ENCODE measurements around the gene IMP4.

The IMP4 gene

DNA sequence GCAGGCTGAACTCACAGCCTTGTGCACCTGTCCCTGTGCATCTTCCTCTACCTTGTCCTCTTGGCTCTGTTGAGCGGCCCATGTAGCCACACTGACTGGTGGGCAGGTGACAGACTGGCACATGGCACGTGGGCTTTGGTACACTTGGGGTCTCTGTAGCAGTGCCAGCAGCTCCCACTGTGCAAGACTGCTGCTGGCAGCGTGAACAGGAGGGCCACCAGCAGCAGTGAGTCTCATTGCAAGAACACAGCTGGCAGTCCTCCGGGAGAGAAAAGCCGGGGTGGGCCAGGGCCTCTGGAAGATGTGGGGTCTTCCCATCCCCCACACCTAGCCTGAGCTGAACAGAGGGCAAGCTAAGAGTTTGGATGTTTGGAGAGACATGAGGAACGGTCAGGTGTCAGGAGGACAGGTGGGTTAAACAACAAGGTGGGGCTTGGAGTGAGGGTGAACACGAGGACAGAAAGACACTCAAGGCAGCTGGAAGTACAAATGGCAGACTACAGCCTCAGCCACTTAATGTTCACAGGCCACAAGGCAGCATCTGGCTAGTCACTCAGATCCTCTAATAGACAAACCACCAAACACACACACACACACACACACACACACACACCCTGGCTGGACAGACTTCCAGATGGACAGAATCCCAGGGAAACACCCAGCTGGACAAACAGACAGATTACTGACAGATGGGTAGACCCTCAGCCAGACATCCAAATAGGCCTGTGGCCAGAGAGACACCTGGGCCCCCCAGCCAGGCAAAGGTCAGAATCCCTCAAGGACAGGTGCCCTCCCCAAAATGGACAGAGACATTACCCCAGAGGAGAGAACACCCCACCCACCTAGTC lies 10.8 kb downstream of the IMP4 start:
- Histone ChIP-seq H3K4me3 (ENCODE audit: low read length) (no peak overlapping the region), H3K4me1 (ENCODE audit: control insufficient read depth, insufficient read depth, low read length) (peaks cover 7% of the 10 kb centered on the region), H3K27ac (ENCODE audit: low read depth, low read length) (no peak overlapping the region), H3K36me3 (ENCODE audit: control insufficient read depth, insufficient read depth, low read length) (peaks cover under 1% of the 10 kb centered on the region), H3K9ac (ENCODE audit: low read length) (no peak overlapping the region), H3K27me3 (ENCODE audit: control insufficient read depth, insufficient read depth, low read length) (no peaks in the 10 kb centered on the region)

DNA sequence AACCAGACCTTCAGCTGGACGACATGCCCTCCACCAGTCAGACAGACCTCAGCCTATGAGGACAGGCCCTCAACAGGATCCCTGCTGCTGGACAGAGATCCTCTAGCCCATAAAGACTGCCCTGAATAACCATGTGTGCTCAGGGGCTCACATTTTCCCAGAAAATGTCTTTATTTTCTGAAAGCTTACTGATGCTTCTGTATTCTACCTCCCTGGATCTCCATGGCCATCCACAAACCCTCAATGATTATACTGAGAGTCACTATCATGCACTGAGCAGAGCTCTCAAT lies 11.4 kb downstream of the IMP4 start:
- peaks cover 7% of the 10 kb centered on the region for H3K4me1 ChIP-seq (ENCODE audit: control insufficient read depth, insufficient read depth, low read length)
- H3K9ac ChIP-seq (ENCODE audit: low read length), result no peak overlapping the region
- H3K36me3 ChIP-seq (ENCODE audit: control insufficient read depth, insufficient read depth, low read length), result no peaks in the 10 kb centered on the region
- H3K4me3 ChIP-seq (ENCODE audit: low read length), result no peak overlapping the region
- H3K27me3 ChIP-seq (ENCODE audit: control insufficient read depth, insufficient read depth, low read length), result no peaks in the 10 kb centered on the region
- H3K27ac ChIP-seq (ENCODE audit: low read depth, low read length), result no peak overlapping the region

GRCh38 chr2:130355172-130355577 lies 12.5 kb downstream of the IMP4 start:
- peak overlapping the region; percentile 65 for H3K9ac ChIP-seq (ENCODE audit: low read length)
- H3K4me3 ChIP-seq (ENCODE audit: low read length), result peak overlapping the region; percentile 92
- no peaks in the 10 kb centered on the region for H3K36me3 ChIP-seq (ENCODE audit: control insufficient read depth, insufficient read depth, low read length)
- H3K4me1 ChIP-seq (ENCODE audit: control insufficient read depth, insufficient read depth, low read length), result peaks cover 7% of the 10 kb centered on the region
- no peak overlapping the region for H3K27ac ChIP-seq (ENCODE audit: low read depth, low read length)
- H3K27me3 ChIP-seq (ENCODE audit: control insufficient read depth, insufficient read depth, low read length), result no peaks in the 10 kb centered on the region

DNA sequence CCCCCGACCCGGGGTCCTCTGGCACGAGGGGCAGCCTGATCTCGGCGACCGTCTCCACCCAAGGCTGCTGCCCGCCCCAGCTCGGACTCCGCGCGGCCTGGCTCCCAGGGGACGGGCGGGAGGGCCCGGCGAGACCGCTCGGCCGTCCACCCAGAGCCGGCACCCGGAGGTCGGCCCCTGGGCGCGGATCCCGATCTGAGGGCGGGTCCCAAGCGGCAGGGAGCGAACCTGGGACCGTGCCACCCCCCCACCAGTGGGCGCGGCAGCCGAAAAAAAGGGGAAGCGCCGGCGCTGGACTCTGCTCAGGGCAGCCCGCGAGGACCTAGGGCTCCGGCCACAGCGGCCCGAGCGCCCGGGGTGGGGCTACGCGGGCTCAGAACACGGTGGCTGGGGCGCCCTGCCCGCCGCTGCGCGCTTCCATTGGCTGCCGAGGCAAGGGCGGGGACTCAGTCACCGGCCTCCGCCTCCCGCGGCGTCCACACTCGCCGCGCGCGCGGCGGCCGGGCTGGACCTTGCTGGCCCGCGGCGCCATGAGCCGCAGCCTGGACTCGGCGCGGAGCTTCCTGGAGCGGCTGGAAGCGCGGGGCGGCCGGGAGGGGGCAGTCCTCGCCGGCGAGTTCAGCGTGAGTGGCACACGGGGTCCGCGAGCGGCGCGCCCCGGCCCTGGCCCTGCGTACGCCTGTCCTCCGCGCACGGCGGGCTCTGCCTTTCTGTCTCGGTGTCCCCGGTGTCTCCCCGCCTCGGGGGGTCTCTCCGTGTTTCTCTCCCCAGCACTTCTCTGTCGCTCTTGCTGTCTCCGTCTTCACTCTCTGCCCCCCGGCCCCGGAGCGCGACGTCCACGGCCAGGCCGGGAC lies 13.1 kb downstream of the IMP4 start, which contains the start of gene PTPN18:
PTPN18 (plus strand) TSS at position 479 of the 854 bp plus-strand sequence; CDS start at position 531, 52 bp downstream.
- Histone ChIP-seq H3K27ac (ENCODE audit: low read depth, low read length) (peak within 1 kb of the TSS; percentile 43), H3K4me3 (ENCODE audit: low read length) (peak within 1 kb of the TSS; percentile 92), H3K9ac (ENCODE audit: low read length) (peak within 1 kb of the TSS; percentile 65), H3K36me3 (ENCODE audit: control insufficient read depth, insufficient read depth, low read length) (no peaks in the 10 kb centered on the region), H3K27me3 (ENCODE audit: control insufficient read depth, insufficient read depth, low read length) (no peaks in the 10 kb centered on the region), H3K4me1 (ENCODE audit: control insufficient read depth, insufficient read depth, low read length) (peaks cover 7% of the 10 kb centered on the region)

- Histone ChIP-seq H3K4me3 (ENCODE audit: low read length) (no peak overlapping the region), H3K27me3 (ENCODE audit: control insufficient read depth, insufficient read depth, low read length) (no peaks in the 10 kb centered on the region), H3K36me3 (ENCODE audit: control insufficient read depth, insufficient read depth, low read length) (no peaks in the 10 kb centered on the region), H3K27ac (ENCODE audit: low read depth, low read length) (no peak overlapping the region), H3K9ac (ENCODE audit: low read length) (no peak overlapping the region), H3K4me1 (ENCODE audit: control insufficient read depth, insufficient read depth, low read length) (peaks cover 7% of the 10 kb centered on the region)
Observed at GRCh38 chr2:130357864-130358263, 15.2 kb downstream of the IMP4 start.

DNA sequence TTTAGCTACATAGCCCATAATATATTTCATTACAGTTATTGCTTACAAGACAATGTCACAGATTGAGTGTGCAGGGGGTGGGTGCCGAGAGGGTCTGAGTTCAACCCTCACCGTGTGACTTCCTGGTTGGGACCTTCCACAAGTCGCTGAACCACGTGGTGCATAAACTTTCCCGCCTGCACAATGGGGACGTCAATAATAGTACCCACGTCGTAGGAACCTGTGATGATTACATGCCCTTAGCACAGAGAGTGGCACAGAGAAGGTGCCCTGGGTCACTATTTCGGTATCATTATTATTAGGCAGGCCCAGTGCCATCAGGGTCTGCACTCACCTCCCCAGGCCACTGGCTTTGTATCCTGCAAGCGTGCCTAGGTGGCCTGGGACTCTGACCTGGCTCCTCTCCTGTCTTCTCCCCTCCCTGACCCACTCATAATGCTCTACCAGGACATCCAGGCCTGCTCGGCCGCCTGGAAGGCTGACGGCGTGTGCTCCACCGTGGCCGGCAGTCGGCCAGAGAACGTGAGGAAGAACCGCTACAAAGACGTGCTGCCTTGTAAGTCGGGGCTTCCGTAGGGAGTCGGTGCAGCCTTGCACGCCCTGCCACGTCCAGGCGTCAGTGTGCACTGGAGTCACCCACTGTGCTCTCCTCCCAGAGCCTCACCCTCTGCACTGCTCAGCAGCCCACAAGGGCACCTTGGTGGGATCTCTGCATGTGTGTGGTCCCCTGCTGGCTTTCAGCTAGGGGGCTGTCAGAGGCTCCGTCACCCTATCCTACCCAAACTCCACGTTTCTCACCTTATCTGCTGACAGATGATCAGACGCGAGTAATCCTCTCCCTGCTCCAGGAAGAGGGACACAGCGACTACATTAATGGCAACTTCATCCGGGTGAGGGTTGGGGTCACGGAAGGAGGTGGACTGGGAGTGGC lies 16.0 kb downstream of the IMP4 start:
- H3K27ac ChIP-seq (ENCODE audit: low read depth, low read length), result no peak overlapping the region
- H3K36me3 ChIP-seq (ENCODE audit: control insufficient read depth, insufficient read depth, low read length), result no peaks in the 10 kb centered on the region
- H3K9ac ChIP-seq (ENCODE audit: low read length), result no peak overlapping the region

GRCh38 chr2:130359466-130359865 lies 16.8 kb downstream of the IMP4 start:
- Histone ChIP-seq H3K27ac (ENCODE audit: low read depth, low read length) (no peak overlapping the region), H3K4me1 (ENCODE audit: control insufficient read depth, insufficient read depth, low read length) (peaks cover 7% of the 10 kb centered on the region), H3K9ac (ENCODE audit: low read length) (no peak overlapping the region), H3K4me3 (ENCODE audit: low read length) (no peak overlapping the region), H3K27me3 (ENCODE audit: control insufficient read depth, insufficient read depth, low read length) (no peaks in the 10 kb centered on the region), H3K36me3 (ENCODE audit: control insufficient read depth, insufficient read depth, low read length) (no peaks in the 10 kb centered on the region)

More for the DNA sequence above, 16.0 kb downstream of the IMP4 start:
- Histone ChIP-seq H3K4me1 (ENCODE audit: control insufficient read depth, insufficient read depth, low read length) (peaks cover 7% of the 10 kb centered on the region), H3K4me3 (ENCODE audit: low read length) (no peak overlapping the region), H3K27me3 (ENCODE audit: control insufficient read depth, insufficient read depth, low read length) (no peaks in the 10 kb centered on the region)

DNA sequence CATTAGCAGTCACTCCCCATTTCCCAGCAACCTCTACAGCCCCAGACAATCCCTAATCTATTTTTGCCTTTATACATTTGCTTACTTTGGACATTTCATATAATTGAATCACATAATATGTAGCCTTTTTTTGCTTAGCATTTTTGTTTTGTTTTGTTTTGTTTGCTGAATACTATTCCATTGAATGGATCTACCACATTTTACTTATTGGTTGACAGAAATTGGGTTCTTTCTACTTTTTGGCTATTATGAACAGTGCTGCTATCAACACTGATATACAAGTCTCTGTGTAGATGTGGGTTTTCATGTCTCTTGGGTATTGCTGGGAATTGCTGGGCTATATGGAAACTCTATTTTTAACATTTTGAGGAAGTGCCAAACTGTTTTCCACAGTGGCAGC lies 20.8 kb downstream of the IMP4 start:
- Histone ChIP-seq H3K27ac (ENCODE audit: low read depth, low read length) (no peak overlapping the region), H3K4me1 (ENCODE audit: control insufficient read depth, insufficient read depth, low read length) (no peaks in the 10 kb centered on the region), H3K4me3 (ENCODE audit: low read length) (no peak overlapping the region), H3K9ac (ENCODE audit: low read length) (no peak overlapping the region), H3K27me3 (ENCODE audit: control insufficient read depth, insufficient read depth, low read length) (no peaks in the 10 kb centered on the region), H3K36me3 (ENCODE audit: control insufficient read depth, insufficient read depth, low read length) (no peaks in the 10 kb centered on the region)

DNA sequence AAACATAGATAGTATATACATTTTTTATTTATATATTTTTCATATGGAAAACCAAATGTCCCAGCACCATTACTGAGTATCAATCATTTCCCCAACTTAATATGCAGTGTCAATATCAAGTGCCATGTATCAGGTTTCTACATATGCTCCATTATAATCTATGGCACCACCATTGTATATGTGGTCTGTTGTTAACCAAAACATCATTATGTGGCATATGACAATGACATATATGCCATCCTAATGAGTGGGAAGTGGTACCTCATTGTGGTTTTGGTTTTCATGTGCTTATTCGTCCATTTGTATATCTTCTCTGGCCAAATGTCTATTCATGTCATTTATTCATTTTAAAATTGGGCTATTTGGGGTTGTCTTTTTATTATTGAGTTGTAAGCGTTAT lies 22.4 kb downstream of the IMP4 start:
- Histone ChIP-seq H3K27ac (ENCODE audit: low read depth, low read length) (no peak overlapping the region), H3K9ac (ENCODE audit: low read length) (no peak overlapping the region), H3K4me1 (ENCODE audit: control insufficient read depth, insufficient read depth, low read length) (no peaks in the 10 kb centered on the region)

DNA sequence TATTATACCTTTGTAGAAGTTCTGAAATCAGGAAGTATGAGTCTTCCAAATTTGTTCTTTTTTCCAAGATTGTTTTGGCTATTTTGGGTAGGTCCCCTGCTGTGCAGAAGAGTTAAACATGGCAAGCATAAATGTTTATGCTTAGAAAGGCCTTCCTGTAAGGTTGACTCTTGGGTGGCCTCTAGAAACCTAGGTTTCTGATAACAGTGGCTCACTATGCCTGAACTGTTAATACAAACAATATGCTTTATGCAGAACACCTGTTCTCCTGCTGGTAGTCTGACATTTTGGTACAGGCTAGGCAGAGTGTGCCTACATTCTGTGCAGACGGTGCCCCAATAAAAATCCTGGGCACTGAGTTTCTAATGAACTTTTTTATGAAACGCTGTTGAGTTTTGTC lies 23.3 kb downstream of the IMP4 start:
- H3K27ac ChIP-seq (ENCODE audit: low read depth, low read length), result no peak overlapping the region
- no peaks in the 10 kb centered on the region for H3K27me3 ChIP-seq (ENCODE audit: control insufficient read depth, insufficient read depth, low read length)
- H3K9ac ChIP-seq (ENCODE audit: low read length), result no peak overlapping the region
- no peak overlapping the region for H3K4me3 ChIP-seq (ENCODE audit: low read length)
- H3K4me1 ChIP-seq (ENCODE audit: control insufficient read depth, insufficient read depth, low read length), result no peaks in the 10 kb centered on the region
- H3K36me3 ChIP-seq (ENCODE audit: control insufficient read depth, insufficient read depth, low read length), result no peaks in the 10 kb centered on the region

More for the DNA sequence above, 22.4 kb downstream of the IMP4 start:
- Histone ChIP-seq H3K4me3 (ENCODE audit: low read length) (no peak overlapping the region), H3K36me3 (ENCODE audit: control insufficient read depth, insufficient read depth, low read length) (no peaks in the 10 kb centered on the region), H3K27me3 (ENCODE audit: control insufficient read depth, insufficient read depth, low read length) (no peaks in the 10 kb centered on the region)

- H3K36me3 ChIP-seq (ENCODE audit: control insufficient read depth, insufficient read depth, low read length), result no peaks in the 10 kb centered on the region
- H3K27ac ChIP-seq (ENCODE audit: low read depth, low read length), result no peak overlapping the region
- peaks cover 3% of the 10 kb centered on the region for H3K4me1 ChIP-seq (ENCODE audit: control insufficient read depth, insufficient read depth, low read length)
- no peaks in the 10 kb centered on the region for H3K27me3 ChIP-seq (ENCODE audit: control insufficient read depth, insufficient read depth, low read length)
- no peak overlapping the region for H3K9ac ChIP-seq (ENCODE audit: low read length)
- H3K4me3 ChIP-seq (ENCODE audit: low read length), result no peak overlapping the region
Observed at GRCh38 chr2:130366720-130367119, 24.0 kb downstream of the IMP4 start.

DNA sequence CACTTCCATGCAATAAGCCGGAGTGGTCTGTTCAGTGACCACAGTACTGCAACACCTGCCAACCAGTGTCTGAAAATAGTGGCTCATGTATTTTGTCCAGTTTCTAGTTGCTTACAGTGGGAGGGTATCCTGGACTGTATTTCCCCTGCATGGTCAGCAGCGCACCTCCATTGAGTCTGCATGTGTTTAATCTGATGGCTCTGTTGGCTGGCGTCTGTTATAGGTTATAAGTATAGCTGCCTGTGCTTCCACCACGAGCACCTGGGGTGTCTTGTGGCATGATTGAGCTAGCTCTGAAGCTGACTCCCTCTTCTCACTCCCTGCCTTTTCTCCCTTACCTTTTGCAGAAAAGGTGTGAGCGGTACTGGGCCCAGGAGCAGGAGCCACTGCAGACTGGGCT lies 26.1 kb downstream of the IMP4 start:
- Histone ChIP-seq H3K9ac (ENCODE audit: low read length) (no peak overlapping the region), H3K4me1 (ENCODE audit: control insufficient read depth, insufficient read depth, low read length) (peaks cover 8% of the 10 kb centered on the region), H3K27me3 (ENCODE audit: control insufficient read depth, insufficient read depth, low read length) (no peaks in the 10 kb centered on the region), H3K36me3 (ENCODE audit: control insufficient read depth, insufficient read depth, low read length) (no peaks in the 10 kb centered on the region), H3K27ac (ENCODE audit: low read depth, low read length) (no peak overlapping the region), H3K4me3 (ENCODE audit: low read length) (no peak overlapping the region)
